ENCODE measurements around the gene TSNAX. TPM values are rescaled to one million over a fixed set of nuclear protein-coding genes. Genes with fewer than 3 reads are reported as not detected.
"Not testable (repeated sequence)": the region's sequence is repeated elsewhere in the genome, so short reads cannot be mapped to it uniquely, and the experiment has no call there.

TSNAX gene
- total RNA-seq, 4 donors from 2014 or later: 25.1 to 39.9 (median 28.9) TPM

DNA sequence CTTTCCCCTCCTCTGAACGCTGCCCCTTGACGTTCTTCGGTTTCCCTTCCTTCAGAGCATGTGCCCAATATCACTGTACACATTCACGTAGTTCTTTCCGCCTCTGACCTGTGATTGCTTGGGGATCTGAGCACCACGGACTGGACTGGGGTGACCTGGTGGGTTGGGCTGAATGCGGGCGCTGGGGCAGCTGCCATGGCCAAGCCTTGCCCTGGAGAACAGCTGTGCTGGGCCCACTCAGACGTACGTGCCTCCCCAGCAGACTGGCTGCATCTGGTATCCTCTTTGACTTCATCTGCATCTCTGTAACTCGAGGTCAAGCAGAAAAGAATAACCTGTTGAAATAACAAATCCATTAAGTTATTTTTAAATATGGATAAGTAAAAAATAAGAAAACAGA, 63.0 kb downstream of the TSNAX start:
- no peak for TF ChIP-seq CTCF (IDR thresholded peaks at IDR 0.05)
- TF ChIP-seq POLR2A (IDR thresholded peaks at IDR 0.05): no peak
- 72 to 80% methylated on average over 11 of the region's 11 CpGs for WGBS, 2 donors
- intact Hi-C loops (cut with DNase I; ENCODE audit: low total_unique reads): loop anchor here (5.0 kb wide), 1 partner anchor 234 kb away; no protein-coding TSS in a partner anchor
- no peak for DNase-seq (ENCODE audit: low spot score in 2 of 2)
- no peak overlapping the region for H3K4me3 ChIP-seq (ENCODE audit: low read depth, poor library complexity, severe bottlenecking)

GRCh38 chr1:231592809-231593208, 64.3 kb downstream of the TSNAX start:
- TF ChIP-seq CTCF (IDR thresholded peaks at IDR 0.05): no peak
- TF ChIP-seq POLR2A (IDR thresholded peaks at IDR 0.05): no peak
- DNase-seq (ENCODE audit: low spot score in 2 of 2): no peak
- no peak overlapping the region for H3K4me3 ChIP-seq (ENCODE audit: low read depth, poor library complexity, severe bottlenecking)
- 64 to 100% methylated on average over 1 of the region's 1 CpG for WGBS, 2 donors
- intact Hi-C loops (cut with DNase I; ENCODE audit: low total_unique reads): loop anchor here (5.0 kb wide), 1 partner anchor 236 kb away; no protein-coding TSS in a partner anchor

- intact Hi-C loops (cut with DNase I; ENCODE audit: low total_unique reads): loop anchor here (5.0 kb wide), 1 partner anchor 236 kb away; no protein-coding TSS in a partner anchor
- WGBS, 2 donors: 94 to 100% methylated on average over 1 of the region's 1 CpG
- DNase-seq (ENCODE audit: low spot score in 2 of 2); H3K4me3 ChIP-seq (ENCODE audit: low read depth, poor library complexity, severe bottlenecking): not testable (repeated sequence)
Measured at GRCh38 chr1:231593264-231593663, 64.8 kb downstream of the TSNAX start.

GRCh38 chr1:231594123-231594522, 65.7 kb downstream of the TSNAX start:
- TF ChIP-seq CTCF (IDR thresholded peaks at IDR 0.05) (no peak), POLR2A (IDR thresholded peaks at IDR 0.05) (no peak)
- DNase-seq (ENCODE audit: low spot score in 2 of 2): no peak
- WGBS, 2 donors: 58 to 65% methylated on average over 2 of the region's 2 CpGs
- intact Hi-C loops (cut with DNase I; ENCODE audit: low total_unique reads): loop anchor here (5.0 kb wide), 1 partner anchor 237 kb away; no protein-coding TSS in a partner anchor
- no peak overlapping the region for H3K4me3 ChIP-seq (ENCODE audit: low read depth, poor library complexity, severe bottlenecking)

DNA sequence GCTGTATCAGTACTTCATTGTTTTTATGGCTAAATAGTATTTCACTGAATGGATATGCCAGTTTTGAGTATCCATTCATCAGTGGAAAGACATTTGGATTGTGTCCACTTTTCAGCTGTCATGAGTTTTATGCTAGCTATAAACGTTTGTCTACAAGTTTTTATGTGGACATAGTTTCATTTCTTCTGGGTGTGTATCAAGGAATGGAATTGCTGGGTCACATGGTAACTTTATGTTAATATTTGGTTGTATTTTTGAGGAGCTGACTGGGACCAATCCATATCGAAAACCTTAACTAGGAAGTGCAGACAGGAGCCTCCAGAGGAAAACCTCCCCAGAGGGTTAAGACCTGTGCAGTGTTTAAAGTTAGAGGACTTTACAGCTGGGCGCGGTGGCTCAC, 66.3 kb downstream of the TSNAX start:
- no peak for DNase-seq (ENCODE audit: low spot score in 2 of 2)
- WGBS, 2 donors: 81 to 87% methylated on average over 4 of the region's 4 CpGs
- TF ChIP-seq CTCF (IDR thresholded peaks at IDR 0.05) (no peak), POLR2A (IDR thresholded peaks at IDR 0.05) (no peak)
- no peak overlapping the region for H3K4me3 ChIP-seq (ENCODE audit: low read depth, poor library complexity, severe bottlenecking)
- intact Hi-C loops (cut with DNase I; ENCODE audit: low total_unique reads): loop anchor here (5.0 kb wide), 1 partner anchor 237 kb away; no protein-coding TSS in a partner anchor

DNA sequence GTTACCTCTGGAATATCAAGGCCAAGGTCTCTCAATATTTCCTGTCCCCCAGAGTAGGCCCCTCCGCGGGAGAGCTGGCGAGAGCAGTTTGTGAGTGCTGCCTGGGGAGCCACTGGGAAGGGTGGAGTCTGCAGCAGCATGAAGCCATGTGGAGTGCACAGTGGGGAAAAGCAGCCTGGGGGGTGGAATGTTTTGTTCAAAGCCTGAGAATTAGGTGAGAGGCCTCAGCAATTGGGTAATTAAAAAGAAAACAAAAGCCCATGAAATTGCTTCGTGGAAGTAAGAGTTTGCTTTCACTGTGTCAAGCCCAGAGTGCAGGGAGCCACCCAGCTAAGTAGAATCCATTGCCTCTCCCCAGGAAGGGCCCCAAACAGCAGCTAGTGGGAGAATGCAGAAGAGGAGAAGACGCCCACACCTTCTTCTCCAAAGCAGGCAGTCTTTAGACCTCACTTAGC, 67.9 kb downstream of the TSNAX start:
- intact Hi-C loops (cut with DNase I; ENCODE audit: low total_unique reads): no loop called here
- no peak for TF ChIP-seq CTCF (IDR thresholded peaks at IDR 0.05)
- no peak for TF ChIP-seq POLR2A (IDR thresholded peaks at IDR 0.05)
- DNase-seq (ENCODE audit: low spot score in 2 of 2): no peak
- no peak overlapping the region for H3K4me3 ChIP-seq (ENCODE audit: low read depth, poor library complexity, severe bottlenecking)
- 34 to 42% methylated on average over 5 of the region's 5 CpGs for WGBS, 2 donors
